Naive thymus-derived CD4-positive, alpha-beta T cell (primary cell): ENCODE results near the gene BMPR1B. TPM values are rescaled to one million over a fixed set of nuclear protein-coding genes. Genes with fewer than 3 reads are reported as not detected.

Source experiments
- ATAC-seq: fragments of 150-1000 bp; cut with Tn5 transposase; 2 replicates; pipeline ENCODE4 v1.10.0; 2021; ENCODE audit warnings: mild to moderate bottlenecking, moderate library complexity
- CTCF ChIA-PET: fragments of 350-600 bp; sonication (Branson Sonifier 250); formaldehyde crosslinking; loops from one replicate; lab custom pipeline; 2021; ENCODE audit warnings: antibody characterized with exemption; lab: Charles Lee
- POLR2A ChIA-PET: fragments of 350-600 bp; sonication (Branson Sonifier 250); formaldehyde crosslinking; loops from one replicate; lab custom pipeline; 2021; ENCODE audit warnings: antibody characterized with exemption, inconsistent platforms; lab: Charles Lee
- DNase-seq, 9 donors: peaks; one replicate each; pipeline versions ENCODE4 v3.0.0 to v3.0.0-alpha.2; 2020 to 2022; ENCODE audit warnings: mixed read lengths in 1 of 9
- H3K27ac ChIP-seq: one replicate; pipeline ENCODE4 v1.7.0; 2013; ENCODE audit warnings: mild to moderate bottlenecking, low read depth, low read length, moderate library complexity
- H3K27me3 ChIP-seq, 2 donors: one replicate each; pipeline ENCODE4 v1.7.0; 2013; ENCODE audit warnings: low read length in 2 of 2, mild to moderate bottlenecking in 2 of 2, moderate library complexity in 2 of 2; ENCODE audit not compliant: control insufficient read depth in 2 of 2, insufficient read depth in 2 of 2
- H3K36me3 ChIP-seq, 3 experiments: 1 replicate in 2 of 3; 2 replicates in 1 of 3; pipeline ENCODE4 v1.7.0; 2013; ENCODE audit warnings: low read length in 3 of 3, mild to moderate bottlenecking in 3 of 3, moderate library complexity in 1 of 3; ENCODE audit not compliant: insufficient read depth in 3 of 3, control insufficient read depth in 2 of 3
- H3K4me1 ChIP-seq, 2 donors: one replicate each; pipeline ENCODE4 v1.7.0; 2013; ENCODE audit warnings: low read length in 2 of 2, mild to moderate bottlenecking in 2 of 2, moderate library complexity in 1 of 2; ENCODE audit not compliant: control insufficient read depth in 2 of 2, insufficient read depth in 2 of 2
- H3K4me3 ChIP-seq: 2 replicates; pipeline ENCODE4 v1.7.0; 2013; ENCODE audit warnings: mild to moderate bottlenecking, low read length
- H3K9me3 ChIP-seq, 3 experiments: 1 replicate in 2 of 3; 2 replicates in 1 of 3; pipeline ENCODE4 v1.7.0; 2013; ENCODE audit warnings: low read length in 3 of 3; ENCODE audit not compliant: control insufficient read depth in 2 of 3
- H3K27ac Mint-ChIP-seq, 9 donors: one replicate each; pipeline ENCODE4 v1.8.0; 2020 to 2022; ENCODE audit warnings: mixed read lengths in 9 of 9, mild to moderate bottlenecking in 8 of 9, moderate library complexity in 5 of 9, inconsistent platforms in 2 of 9
- H3K27me3 Mint-ChIP-seq, 5 donors: one replicate each; pipeline ENCODE4 v1.8.0; 2021 to 2022; ENCODE audit warnings: mixed read lengths in 5 of 5, mild to moderate bottlenecking in 1 of 5
- H3K36me3 Mint-ChIP-seq, 5 donors: one replicate each; pipeline ENCODE4 v1.8.0; 2020 to 2022; ENCODE audit warnings: mixed read lengths in 5 of 5, mild to moderate bottlenecking in 3 of 5, inconsistent platforms in 1 of 5
- H3K4me1 Mint-ChIP-seq, 7 donors: one replicate each; pipeline ENCODE4 v1.8.0; 2020 to 2022; ENCODE audit warnings: mixed read lengths in 7 of 7, mild to moderate bottlenecking in 3 of 7, inconsistent platforms in 1 of 7
- H3K4me3 Mint-ChIP-seq, 10 donors: one replicate each; pipeline ENCODE4 v1.8.0; 2020 to 2022; ENCODE audit warnings: mild to moderate bottlenecking in 10 of 10, mixed read lengths in 10 of 10, moderate library complexity in 6 of 10, inconsistent platforms in 2 of 10
- H3K9me3 Mint-ChIP-seq, 11 donors: one replicate each; pipeline ENCODE4 v1.8.0; 2020 to 2022; ENCODE audit warnings: mixed read lengths in 11 of 11, mild to moderate bottlenecking in 4 of 11, inconsistent platforms in 1 of 11, moderate library complexity in 1 of 11
- intact Hi-C, 2 donors: fragments of 100-400 bp; cut with micrococcal nuclease; formaldehyde crosslinking; loops; one replicate each; pipeline ENCODE4 v1.15.1; 2023
- polyA plus RNA-seq, 2 donors: library from polyadenylated mRNA; unstranded; fragments of 300-500 nt; fragmentation: Illumina TruSeq; gene quantifications; one replicate each; pipeline ENCODE4 v1.2.3, GENCODE V29; 2021
- total RNA-seq, 6 experiments: library from RNA in 5 of 6; stranded (reverse) in 5 of 6; gene quantifications; 1 replicate in 5 of 6; 2 replicates in 1 of 6; pipeline ENCODE4 v1.2.3 and lab custom pipeline; 2021 to 2026

The BMPR1B gene
- total and polyA plus RNA-seq, 7 experiments from 2014 or later: 0.07 to 0.14 (median 0.11) TPM; not detected in 3

GRCh38 chr4:94722748-94723147 lies 35.0 kb upstream of the BMPR1B start:
- H3K27ac Mint-ChIP-seq: no peak overlapping the region

DNA sequence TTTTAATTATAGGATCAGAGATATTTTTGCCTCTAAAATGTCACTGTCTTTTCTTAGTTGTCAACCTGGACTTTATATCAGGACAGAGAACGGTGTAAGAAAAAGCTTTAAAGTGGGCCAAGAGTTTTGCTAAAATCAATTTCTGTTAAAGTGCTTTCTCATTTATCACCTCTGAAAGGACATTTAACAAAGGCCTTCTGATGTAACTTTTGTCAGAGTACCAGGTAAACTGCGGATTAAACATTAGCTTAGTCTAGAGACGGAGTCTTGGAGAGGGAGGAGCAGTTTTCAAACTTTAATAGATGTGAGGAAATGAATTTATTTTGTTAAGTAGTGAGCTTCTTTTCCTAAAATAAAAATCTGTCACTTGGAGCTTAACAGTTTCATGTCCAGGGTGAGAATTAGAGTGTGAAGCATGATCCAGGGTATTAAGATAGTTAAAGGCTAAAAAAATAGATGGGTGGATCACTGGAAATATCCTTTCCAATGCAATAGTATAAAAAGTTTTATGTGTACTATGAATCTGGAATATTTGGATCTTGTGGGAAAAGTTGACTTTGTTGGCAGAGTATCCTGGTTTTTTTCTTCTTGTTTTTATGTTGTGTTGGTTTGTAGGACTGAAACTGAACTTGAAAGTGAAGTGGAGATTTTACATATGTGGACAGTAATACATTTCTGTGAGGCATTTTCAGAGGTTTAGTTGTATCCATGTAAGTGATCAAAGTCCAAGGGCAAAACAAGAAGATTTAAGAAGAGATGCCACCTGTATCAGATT lies 33.6 kb upstream of the BMPR1B start:
- Histone ChIP-seq H3K27ac (no peak overlapping the region), H3K4me1 (no peaks in the 10 kb centered on the region), H3K9me3 (no peaks in the 10 kb centered on the region), H3K36me3 (no peaks in the 10 kb centered on the region), H3K4me3 (no peak overlapping the region), H3K27me3 (no peaks in the 10 kb centered on the region)
- Mint-ChIP-seq H3K9me3 (peaks cover 0 to 3% (median 0%) of the 10 kb centered on the region in 11 donors), H3K4me1 (no peaks in the 10 kb centered on the region), H3K27me3 (peaks cover 0 to 7% (median 6%) of the 10 kb centered on the region in 5 donors), H3K36me3 (no peaks in the 10 kb centered on the region), H3K4me3 (no peak overlapping the region), H3K27ac (no peak overlapping the region)
- CTCF ChIA-PET: no interaction called here
- DNase-seq (no peak), ATAC-seq (no peak)
- intact Hi-C loops: no loop called here
- POLR2A ChIA-PET: no interaction called here

More at GRCh38 chr4:94722748-94723147, 35.0 kb upstream of the BMPR1B start:
- H3K4me1 ChIP-seq: no peaks in the 10 kb centered on the region
- Mint-ChIP-seq H3K4me3 (no peak overlapping the region), H3K27me3 (peaks cover 0 to 11% (median 0%) of the 10 kb centered on the region in 5 donors), H3K36me3 (no peaks in the 10 kb centered on the region), H3K9me3 (peaks cover 0 to 5% (median 0%) of the 10 kb centered on the region in 11 donors), H3K4me1 (no peaks in the 10 kb centered on the region)
- H3K27me3 ChIP-seq: no peaks in the 10 kb centered on the region
- intact Hi-C loops: no loop called here
- POLR2A ChIA-PET: no interaction called here
- no peaks in the 10 kb centered on the region for H3K36me3 ChIP-seq
- ATAC-seq: no peak
- DNase-seq: no peak
- H3K4me3 ChIP-seq: no peak overlapping the region
- H3K27ac ChIP-seq: no peak overlapping the region
- CTCF ChIA-PET: no interaction called here
- no peaks in the 10 kb centered on the region for H3K9me3 ChIP-seq

DNA sequence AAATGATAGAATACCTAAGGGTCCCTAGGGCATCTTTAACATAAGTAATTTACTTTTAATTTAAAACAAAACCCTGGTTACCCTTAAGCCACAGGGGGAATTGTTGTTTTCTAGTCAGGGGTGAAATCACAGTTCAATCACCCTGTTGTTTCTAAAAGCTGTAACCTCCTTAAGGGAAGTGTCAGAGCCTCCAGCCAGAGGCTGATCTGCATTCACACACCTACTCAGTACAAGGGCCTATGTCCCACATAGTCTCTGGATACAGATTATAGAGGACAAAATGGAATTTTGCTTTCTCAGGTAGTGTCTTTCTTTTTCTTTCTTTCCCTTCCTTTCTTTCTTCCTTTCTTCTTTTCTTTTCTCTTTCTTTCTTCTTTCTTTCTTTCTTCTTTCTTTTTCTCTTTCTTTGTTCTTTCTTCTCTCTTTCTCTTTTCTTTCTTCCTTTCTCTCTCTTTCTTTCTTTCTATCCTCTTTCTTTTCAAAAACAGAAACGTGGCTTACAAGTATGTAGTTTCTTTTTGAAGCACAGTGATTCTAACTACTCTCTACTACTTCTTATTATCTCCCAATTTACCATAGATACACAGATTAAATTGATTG lies 31.1 kb upstream of the BMPR1B start:
- CTCF ChIA-PET: no interaction called here
- POLR2A ChIA-PET: no interaction called here
- Histone ChIP-seq H3K4me3 (no peak overlapping the region), H3K27me3 (no peaks in the 10 kb centered on the region), H3K36me3 (no peaks in the 10 kb centered on the region), H3K9me3 (no peaks in the 10 kb centered on the region), H3K27ac (no peak overlapping the region), H3K4me1 (no peaks in the 10 kb centered on the region)
- no peak for DNase-seq
- H3K27ac Mint-ChIP-seq: no peak overlapping the region
- no peaks in the 10 kb centered on the region for H3K9me3 Mint-ChIP-seq
- intact Hi-C loops: no loop called here
- no peaks in the 10 kb centered on the region for H3K4me1 Mint-ChIP-seq
- H3K36me3 Mint-ChIP-seq: no peaks in the 10 kb centered on the region
- no peak overlapping the region for H3K4me3 Mint-ChIP-seq
- no peak for ATAC-seq
- peaks cover 0 to 12% (median 6%) of the 10 kb centered on the region in 5 donors for H3K27me3 Mint-ChIP-seq

GRCh38 chr4:94728056-94728766 lies 29.5 kb upstream of the BMPR1B start:
- no peak for DNase-seq
- H3K36me3 ChIP-seq: no peaks in the 10 kb centered on the region
- Mint-ChIP-seq H3K27ac (no peak overlapping the region), H3K4me1 (no peaks in the 10 kb centered on the region), H3K4me3 (no peak overlapping the region), H3K36me3 (no peaks in the 10 kb centered on the region), H3K9me3 (no peaks in the 10 kb centered on the region), H3K27me3 (peaks cover 0 to 12% (median 6%) of the 10 kb centered on the region in 5 donors)
- H3K4me3 ChIP-seq: no peak overlapping the region
- POLR2A ChIA-PET: no interaction called here
- H3K27ac ChIP-seq: no peak overlapping the region
- ATAC-seq: no peak
- H3K27me3 ChIP-seq: no peaks in the 10 kb centered on the region
- intact Hi-C loops: no loop called here
- no peaks in the 10 kb centered on the region for H3K9me3 ChIP-seq
- H3K4me1 ChIP-seq: no peaks in the 10 kb centered on the region
- CTCF ChIA-PET: interaction anchor here (0.7 kb wide), 1 partner anchor 989 kb away, joined by 6 read pairs; no protein-coding TSS in a partner anchor

DNA sequence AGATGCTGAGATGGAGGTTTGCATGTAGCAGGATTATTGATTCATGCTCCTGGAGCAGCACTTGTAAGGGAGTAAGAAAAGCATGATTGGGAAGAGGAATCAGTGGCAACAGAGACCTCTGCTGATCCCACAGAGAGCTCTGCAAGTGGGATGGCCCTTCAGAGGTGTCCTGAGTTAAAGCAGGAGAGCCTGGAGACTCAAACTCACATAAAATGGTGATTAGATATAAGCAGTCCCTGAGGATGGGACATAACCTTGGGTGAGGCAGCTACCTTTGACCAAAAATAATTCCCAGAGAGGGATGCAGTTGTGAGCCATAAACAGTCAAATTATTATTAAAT lies 25.4 kb upstream of the BMPR1B start:
- Mint-ChIP-seq H3K27ac (no peak overlapping the region), H3K36me3 (no peaks in the 10 kb centered on the region), H3K27me3 (peaks cover 0 to 12% (median 0%) of the 10 kb centered on the region in 5 donors), H3K4me1 (no peaks in the 10 kb centered on the region), H3K4me3 (no peak overlapping the region), H3K9me3 (no peaks in the 10 kb centered on the region)
- no peaks in the 10 kb centered on the region for H3K36me3 ChIP-seq
- intact Hi-C loops: no loop called here
- H3K27me3 ChIP-seq: no peaks in the 10 kb centered on the region
- no peaks in the 10 kb centered on the region for H3K9me3 ChIP-seq
- ChIA-PET CTCF (no interaction called here), POLR2A (no interaction called here)
- H3K27ac ChIP-seq: no peak overlapping the region
- no peaks in the 10 kb centered on the region for H3K4me1 ChIP-seq
- no peak overlapping the region for H3K4me3 ChIP-seq
- DNase-seq: no peak
- no peak for ATAC-seq

DNA sequence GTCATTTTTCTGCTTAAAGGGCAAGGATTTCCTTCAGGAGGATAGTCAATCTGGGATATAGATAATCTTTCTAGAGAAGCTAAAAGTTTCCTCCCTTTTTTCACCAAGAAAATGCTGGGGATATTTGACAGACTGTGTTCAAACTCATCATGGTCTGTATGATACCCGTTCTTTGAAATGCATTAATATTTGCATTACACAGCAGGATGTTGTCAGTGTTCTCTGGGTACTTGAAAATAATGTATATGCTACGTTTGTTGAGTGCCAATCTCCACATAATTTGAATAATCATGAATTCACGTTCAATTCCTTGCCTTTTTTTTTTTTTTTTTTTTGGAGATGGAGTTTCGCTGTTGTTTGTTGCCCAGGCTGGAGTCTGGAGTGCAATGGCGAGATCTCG lies 18.0 kb upstream of the BMPR1B start:
- intact Hi-C loops: no loop called here
- Histone ChIP-seq H3K4me3 (no peak overlapping the region), H3K4me1 (no peaks in the 10 kb centered on the region), H3K9me3 (no peaks in the 10 kb centered on the region), H3K36me3 (no peaks in the 10 kb centered on the region), H3K27me3 (no peaks in the 10 kb centered on the region), H3K27ac (no peak overlapping the region)
- ChIA-PET CTCF (no interaction called here), POLR2A (no interaction called here)
- H3K27me3 Mint-ChIP-seq: peaks cover 3 to 24% (median 7%) of the 10 kb centered on the region in 5 donors
- no peak overlapping the region for H3K27ac Mint-ChIP-seq
- H3K36me3 Mint-ChIP-seq: peaks cover 0 to 4% (median 0%) of the 10 kb centered on the region in 5 donors
- peaks cover 0 to 5% (median 0%) of the 10 kb centered on the region in 11 donors for H3K9me3 Mint-ChIP-seq
- DNase-seq (no peak), ATAC-seq (no peak)
- no peaks in the 10 kb centered on the region for H3K4me1 Mint-ChIP-seq
- H3K4me3 Mint-ChIP-seq: no peak overlapping the region
